Activated T-helper 17 cell treated with anti-CD3 and anti-CD28 coated beads, Interleukin-2, amount 50 U/mL, for 72 hours (primary cell): ENCODE results near the gene GANC. TPM values are rescaled to one million over a fixed set of nuclear protein-coding genes. Genes with fewer than 3 reads are reported as not detected.
"Not testable (repeated sequence)": the region's sequence is repeated elsewhere in the genome, so short reads cannot be mapped to it uniquely, and the experiment has no call there.

Experiments used
- ATAC-seq: fragments of 150-1000 bp; cut with Tn5 transposase; replicated peaks from 2 replicates; pipeline ENCODE4 v1.10.0; 2021; ENCODE audit warnings: mild to moderate bottlenecking, moderate library complexity
- H3K27ac Mint-ChIP-seq: one replicate; pipeline ENCODE4 v1.8.0; 2022; ENCODE audit warnings: mixed read lengths
- H3K27me3 Mint-ChIP-seq: one replicate; pipeline ENCODE4 v1.8.0; 2022; ENCODE audit warnings: mixed read lengths
- H3K36me3 Mint-ChIP-seq: one replicate; pipeline ENCODE4 v1.8.0; 2022; ENCODE audit warnings: low read depth, mild to moderate bottlenecking, mixed read lengths
- H3K4me1 Mint-ChIP-seq: one replicate; pipeline ENCODE4 v1.8.0; 2022; ENCODE audit warnings: mixed read lengths
- H3K4me3 Mint-ChIP-seq: one replicate; pipeline ENCODE4 v1.8.0; 2022; ENCODE audit warnings: mild to moderate bottlenecking, mixed read lengths
- H3K9me3 Mint-ChIP-seq: one replicate; pipeline ENCODE4 v1.8.0; 2022; ENCODE audit warnings: mixed read lengths
- total RNA-seq, 2 donors: library from RNA; stranded (reverse); gene quantifications; one replicate each; pipeline ENCODE4 v1.2.3, GENCODE V29; 2022

GANC gene
- total RNA-seq, 2 donors from 2014 or later: 27.6 to 29.2 TPM

GRCh38 chr15:42306681-42307080 is 33.7 kb downstream of the GANC start:
- no peak overlapping the region for H3K4me3 Mint-ChIP-seq
- peaks cover 10% of the 10 kb centered on the region for H3K9me3 Mint-ChIP-seq
- H3K36me3 Mint-ChIP-seq: peaks cover 44% of the 10 kb centered on the region
- H3K27ac Mint-ChIP-seq: no peak overlapping the region
- ATAC-seq: no peak
- no peaks in the 10 kb centered on the region for H3K4me1 Mint-ChIP-seq
- no peaks in the 10 kb centered on the region for H3K27me3 Mint-ChIP-seq

DNA sequence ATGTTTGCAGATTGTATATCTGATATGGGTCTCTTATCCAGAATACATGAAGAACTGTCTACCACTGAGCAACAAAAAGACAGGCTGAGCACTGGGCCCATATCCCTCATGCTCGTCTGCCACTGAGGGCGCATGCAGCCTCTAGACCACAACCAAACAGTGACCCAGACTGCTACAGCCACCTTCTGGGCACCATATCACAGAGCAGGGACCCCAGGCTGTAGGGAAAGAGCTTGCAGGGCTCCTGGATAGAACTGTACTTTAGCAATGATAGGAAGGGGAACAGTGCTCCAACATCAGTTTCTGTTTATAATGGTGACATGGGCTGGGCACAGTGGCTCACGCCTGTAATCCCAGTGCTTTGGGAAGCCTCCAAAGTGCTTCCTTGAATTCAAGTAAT is 40.5 kb downstream of the GANC start:
- Mint-ChIP-seq H3K4me1 (no peaks in the 10 kb centered on the region), H3K27ac (no peak overlapping the region), H3K9me3 (no peaks in the 10 kb centered on the region), H3K36me3 (peaks cover 44% of the 10 kb centered on the region), H3K4me3 (no peak overlapping the region), H3K27me3 (no peaks in the 10 kb centered on the region)
- ATAC-seq: no peak

- Mint-ChIP-seq H3K4me3 (no peak overlapping the region), H3K27ac (no peak overlapping the region), H3K4me1 (no peaks in the 10 kb centered on the region), H3K27me3 (no peaks in the 10 kb centered on the region), H3K9me3 (no peaks in the 10 kb centered on the region), H3K36me3 (peaks cover 37% of the 10 kb centered on the region)
- no peak for ATAC-seq
These were observed 41.8 kb downstream of the GANC start for GRCh38 chr15:42314818-42315217.

DNA sequence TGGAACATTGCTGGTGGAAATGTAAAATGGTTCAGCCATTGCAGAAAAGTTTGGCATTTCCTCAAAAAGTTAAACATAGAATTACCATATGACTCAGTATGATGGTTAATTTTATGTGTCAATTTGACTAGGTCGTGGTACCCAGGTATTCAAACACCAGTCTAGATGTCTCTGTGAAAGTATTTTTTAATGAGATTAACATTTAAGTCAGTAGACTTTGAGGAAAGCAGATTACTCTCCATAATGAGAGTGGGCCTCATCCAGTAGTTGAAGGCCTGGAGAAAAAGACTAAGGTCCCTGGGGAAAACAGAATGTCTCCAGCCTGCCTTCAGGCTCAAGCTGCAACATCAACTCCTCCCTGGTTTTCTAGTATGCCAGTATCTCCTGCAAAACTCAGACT is 42.5 kb downstream of the GANC start:
- Mint-ChIP-seq H3K27ac (no peak overlapping the region), H3K4me1 (no peaks in the 10 kb centered on the region), H3K36me3 (peaks cover 30% of the 10 kb centered on the region), H3K9me3 (no peaks in the 10 kb centered on the region), H3K27me3 (no peaks in the 10 kb centered on the region), H3K4me3 (no peak overlapping the region)
- ATAC-seq: no peak

- peaks cover 21% of the 10 kb centered on the region for H3K36me3 Mint-ChIP-seq
- not testable (repeated sequence) for H3K4me1 Mint-ChIP-seq
These were observed 43.3 kb downstream of the GANC start for GRCh38 chr15:42316282-42316805.

DNA sequence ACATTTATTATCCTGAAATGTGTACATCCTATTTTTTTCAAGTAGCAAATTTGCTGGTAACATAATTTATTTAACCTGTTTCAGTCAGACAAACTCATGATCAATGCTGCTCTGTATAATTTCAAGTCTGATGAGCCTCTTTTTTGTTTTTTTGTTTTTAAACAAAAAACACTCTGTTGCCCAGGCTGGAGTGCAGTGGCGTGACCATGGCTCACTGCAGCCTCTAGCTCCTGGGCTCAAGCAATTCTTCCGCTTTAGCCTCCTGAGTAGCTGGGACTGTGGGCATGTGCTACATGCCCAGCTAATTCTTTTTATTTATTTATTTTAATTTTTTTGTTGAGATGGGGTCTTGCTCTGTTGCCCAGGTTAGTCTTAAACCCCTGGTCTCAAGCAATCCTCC is 46.2 kb downstream of the GANC start:
- H3K9me3 Mint-ChIP-seq: no peaks in the 10 kb centered on the region
- H3K27ac Mint-ChIP-seq: peak overlapping the region; percentile 60
- no peaks in the 10 kb centered on the region for H3K4me1 Mint-ChIP-seq
- H3K27me3 Mint-ChIP-seq: no peaks in the 10 kb centered on the region
- peaks cover 28% of the 10 kb centered on the region for H3K36me3 Mint-ChIP-seq
- no peak overlapping the region for H3K4me3 Mint-ChIP-seq
- no peak for ATAC-seq

More at GRCh38 chr15:42316282-42316805, 43.3 kb downstream of the GANC start:
- H3K9me3 Mint-ChIP-seq, H3K27me3 Mint-ChIP-seq, ATAC-seq, H3K27ac Mint-ChIP-seq, H3K4me3 Mint-ChIP-seq: not testable (repeated sequence)

GRCh38 chr15:42324308-42324707 is 51.3 kb downstream of the GANC start:
- peaks cover 74% of the 10 kb centered on the region for H3K36me3 Mint-ChIP-seq
- no peaks in the 10 kb centered on the region for H3K4me1 Mint-ChIP-seq
- no peak overlapping the region for H3K4me3 Mint-ChIP-seq
- no peaks in the 10 kb centered on the region for H3K9me3 Mint-ChIP-seq
- H3K27me3 Mint-ChIP-seq: no peaks in the 10 kb centered on the region
- H3K27ac Mint-ChIP-seq: no peak overlapping the region
- ATAC-seq: no peak

- Mint-ChIP-seq H3K9me3 (no peaks in the 10 kb centered on the region), H3K36me3 (peaks cover 66% of the 10 kb centered on the region), H3K27me3 (no peaks in the 10 kb centered on the region), H3K27ac (no peak overlapping the region), H3K4me3 (no peak overlapping the region), H3K4me1 (no peaks in the 10 kb centered on the region)
- no peak for ATAC-seq
These were observed 56.2 kb downstream of the GANC start for GRCh38 chr15:42329161-42329560.

DNA sequence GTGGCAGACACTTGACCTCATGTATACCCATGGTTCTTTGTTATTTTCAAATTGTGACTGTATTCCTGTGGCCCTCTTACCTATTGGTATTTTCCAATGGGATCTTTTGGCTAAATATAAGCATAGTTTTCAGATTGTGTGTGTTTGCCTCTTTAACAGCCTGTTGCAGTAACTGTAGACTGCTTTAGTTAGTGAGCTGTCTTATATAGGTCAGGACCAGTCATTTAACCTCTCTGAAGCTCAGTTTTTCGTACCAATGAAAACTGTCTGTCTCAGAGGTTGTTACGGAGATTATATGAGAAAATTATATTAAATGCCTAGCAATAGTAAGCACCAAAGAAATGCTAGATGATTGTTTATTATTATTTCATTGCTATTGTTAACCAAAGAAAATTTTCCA is 57.0 kb downstream of the GANC start:
- H3K9me3 Mint-ChIP-seq: no peaks in the 10 kb centered on the region
- H3K4me3 Mint-ChIP-seq: no peak overlapping the region
- no peaks in the 10 kb centered on the region for H3K27me3 Mint-ChIP-seq
- ATAC-seq: no peak
- no peak overlapping the region for H3K27ac Mint-ChIP-seq
- H3K36me3 Mint-ChIP-seq: peaks cover 60% of the 10 kb centered on the region
- H3K4me1 Mint-ChIP-seq: no peaks in the 10 kb centered on the region

GRCh38 chr15:42331235-42331634 is 58.2 kb downstream of the GANC start:
- no peaks in the 10 kb centered on the region for H3K4me1 Mint-ChIP-seq
- no peak overlapping the region for H3K27ac Mint-ChIP-seq
- ATAC-seq: no peak
- H3K9me3 Mint-ChIP-seq: peaks cover 5% of the 10 kb centered on the region
- H3K27me3 Mint-ChIP-seq: no peaks in the 10 kb centered on the region
- no peak overlapping the region for H3K4me3 Mint-ChIP-seq
- H3K36me3 Mint-ChIP-seq: peaks cover 48% of the 10 kb centered on the region

GRCh38 chr15:42332331-42332730 is 59.3 kb downstream of the GANC start:
- Mint-ChIP-seq H3K36me3 (peaks cover 37% of the 10 kb centered on the region), H3K9me3 (peaks cover 5% of the 10 kb centered on the region), H3K27me3 (no peaks in the 10 kb centered on the region), H3K4me3 (no peak overlapping the region), H3K4me1 (no peaks in the 10 kb centered on the region), H3K27ac (no peak overlapping the region)
- no peak for ATAC-seq

- no peak for ATAC-seq
- H3K27ac Mint-ChIP-seq: no peak overlapping the region
- peaks cover 5% of the 10 kb centered on the region for H3K9me3 Mint-ChIP-seq
- no peaks in the 10 kb centered on the region for H3K27me3 Mint-ChIP-seq
- H3K4me3 Mint-ChIP-seq: no peak overlapping the region
- peaks cover 15% of the 10 kb centered on the region for H3K36me3 Mint-ChIP-seq
- no peaks in the 10 kb centered on the region for H3K4me1 Mint-ChIP-seq
These were observed 62.1 kb downstream of the GANC start for GRCh38 chr15:42335074-42335473.

GRCh38 chr15:42336650-42337049 is 63.6 kb downstream of the GANC start:
- H3K36me3 Mint-ChIP-seq, H3K4me3 Mint-ChIP-seq, H3K27ac Mint-ChIP-seq, ATAC-seq, H3K9me3 Mint-ChIP-seq, H3K4me1 Mint-ChIP-seq, H3K27me3 Mint-ChIP-seq: not testable (repeated sequence)

- H3K36me3 Mint-ChIP-seq, H3K27ac Mint-ChIP-seq, H3K4me3 Mint-ChIP-seq, ATAC-seq, H3K27me3 Mint-ChIP-seq, H3K4me1 Mint-ChIP-seq, H3K9me3 Mint-ChIP-seq: not testable (repeated sequence)
These were observed 64.1 kb downstream of the GANC start for GRCh38 chr15:42337104-42337503.

DNA sequence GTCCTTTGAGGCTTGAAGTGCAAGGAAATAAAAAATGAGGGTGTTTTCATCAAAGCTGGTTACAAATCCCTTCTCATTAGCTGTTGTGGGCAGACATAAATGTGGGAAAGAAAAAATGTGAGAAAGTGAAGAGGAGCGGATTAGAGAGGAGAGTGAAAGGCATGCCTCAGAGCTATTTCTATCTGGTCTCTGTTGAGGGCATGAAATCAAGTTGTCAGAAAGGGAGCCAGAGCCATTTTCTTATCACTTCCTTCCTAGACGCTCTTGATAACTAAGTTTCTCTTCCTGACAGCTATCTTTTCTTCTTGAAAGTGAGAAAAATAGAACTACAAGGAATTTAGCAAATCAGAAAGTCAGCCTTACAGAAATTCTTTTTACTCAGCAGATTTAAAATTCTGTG is 65.5 kb downstream of the GANC start:
- no peaks in the 10 kb centered on the region for H3K27me3 Mint-ChIP-seq
- no peak overlapping the region for H3K4me3 Mint-ChIP-seq
- no peak overlapping the region for H3K27ac Mint-ChIP-seq
- H3K9me3 Mint-ChIP-seq: peaks cover 5% of the 10 kb centered on the region
- ATAC-seq: no peak
- peaks cover 9% of the 10 kb centered on the region for H3K36me3 Mint-ChIP-seq
- H3K4me1 Mint-ChIP-seq: no peaks in the 10 kb centered on the region

GRCh38 chr15:42343596-42344232 is 70.7 kb downstream of the GANC start:
- no peaks in the 10 kb centered on the region for H3K9me3 Mint-ChIP-seq
- H3K36me3 Mint-ChIP-seq: peaks cover 40% of the 10 kb centered on the region
- no peak for ATAC-seq
- H3K27ac Mint-ChIP-seq: peak overlapping the region; percentile 59
- H3K4me1 Mint-ChIP-seq: no peaks in the 10 kb centered on the region
- H3K4me3 Mint-ChIP-seq: no peak overlapping the region
- no peaks in the 10 kb centered on the region for H3K27me3 Mint-ChIP-seq
